NCI-H2081 (cell line): Measurements from ENCODE around the gene PDE3A.
"Not testable (repeated sequence)": the region's sequence is repeated elsewhere in the genome, so short reads cannot be mapped to it uniquely, and the experiment has no call there.

Experiments
- DNase-seq, 2 experiments: peaks; one replicate each; lab custom pipeline; 2025; lab: John Stamatoyannopoulos, UW

The PDE3A gene

DNA sequence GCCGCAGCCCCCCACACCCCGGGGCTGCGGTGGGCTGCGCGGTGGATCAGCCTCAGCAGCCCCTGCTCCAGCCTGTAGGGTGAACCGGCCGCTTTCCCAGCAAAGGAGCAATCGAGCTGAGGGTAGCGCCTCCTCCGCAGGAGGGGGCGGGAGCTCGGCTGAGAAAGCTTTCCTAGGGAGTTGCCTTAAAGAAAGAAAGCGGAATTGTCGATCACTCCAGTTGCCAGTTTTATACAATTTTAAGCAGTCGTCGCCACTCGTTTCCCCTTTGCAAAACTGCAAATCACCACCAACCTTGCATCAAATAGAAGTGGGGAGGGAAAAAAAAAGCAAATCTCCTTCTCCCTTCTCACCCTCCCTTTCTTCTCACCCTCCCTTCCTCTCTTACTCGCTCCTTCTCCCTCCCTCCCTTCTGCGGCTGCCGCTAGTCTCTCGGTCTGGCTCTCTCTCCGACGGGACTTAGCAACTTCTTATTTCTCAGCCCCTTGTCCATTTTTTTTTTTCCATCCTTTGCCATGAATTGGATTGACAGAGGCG lies at the start of gene PDE3A:
TSS of gene PDE3A (plus strand) at position 424 of the 537 bp plus-strand sequence. CDS start 748 bp downstream, outside the sequence.
- DNase-seq = no peak

- DNase-seq = no peak
These were observed 49.0 kb upstream of the PDE3A start for GRCh38 chr12:20319366-20319765.

DNA sequence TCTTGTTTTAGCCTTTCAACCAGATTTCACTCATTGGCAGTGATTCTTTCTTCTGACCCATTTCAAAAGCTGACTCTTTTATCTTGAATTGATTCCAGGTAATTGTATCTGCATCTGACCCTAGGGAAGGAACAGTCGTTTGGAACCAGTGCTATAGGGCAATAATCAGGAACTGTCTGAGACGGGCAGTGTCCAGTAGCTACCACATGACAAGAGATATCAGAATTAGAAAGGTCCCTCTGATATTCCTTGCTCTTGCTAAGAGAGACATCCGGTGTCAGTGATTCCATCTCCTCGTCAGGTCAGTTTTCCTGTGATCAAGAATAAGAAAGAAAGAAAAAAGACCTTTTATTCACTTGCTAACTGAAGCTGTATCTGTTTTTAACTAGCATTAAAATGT lies 47.8 kb upstream of the PDE3A start:
- DNase-seq = no peak

GRCh38 chr12:20330826-20331505 lies 37.4 kb upstream of the PDE3A start:
- not testable (repeated sequence) for DNase-seq

DNA sequence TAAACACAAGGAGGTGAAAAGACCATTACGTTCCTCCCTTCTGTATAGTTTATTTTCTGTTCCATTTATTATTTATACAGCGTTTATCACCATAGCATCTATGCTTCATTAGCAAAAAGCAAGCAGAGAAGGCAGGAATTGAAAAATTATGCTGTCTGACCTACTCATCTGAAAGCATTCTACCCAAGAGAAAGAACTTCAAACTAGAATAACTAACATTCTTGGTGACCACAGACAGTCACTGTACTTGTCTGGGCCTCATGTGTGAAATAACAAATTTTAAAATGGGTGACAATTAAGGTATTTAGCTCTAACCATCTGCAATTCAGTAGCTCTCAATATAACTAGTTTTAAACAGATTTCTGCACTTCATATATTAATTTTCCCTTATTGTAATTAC lies 29.3 kb upstream of the PDE3A start:
- DNase-seq = no peak

- DNase-seq = no peak
These were observed 26.2 kb upstream of the PDE3A start for GRCh38 chr12:20342111-20342510.

- DNase-seq = no peak
These were observed 22.5 kb upstream of the PDE3A start for GRCh38 chr12:20345866-20346265.

DNA sequence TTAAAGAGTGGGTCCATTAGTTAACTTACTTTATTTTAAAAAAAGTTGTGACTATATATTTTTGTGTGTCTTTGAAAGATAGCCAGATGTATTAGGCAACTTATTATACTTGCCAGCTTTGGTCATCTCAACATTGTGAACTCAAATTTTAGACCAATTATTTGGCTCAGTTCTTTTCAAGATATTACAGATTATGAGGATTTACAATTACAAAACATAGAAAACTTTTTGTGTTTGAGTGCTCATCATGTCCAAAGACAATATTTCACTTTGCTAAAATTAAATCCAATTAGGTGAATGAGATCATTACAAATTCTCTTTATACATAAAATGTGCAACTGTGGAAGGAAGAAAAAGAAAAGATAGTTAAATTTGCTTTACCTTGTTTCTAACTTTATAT lies 18.3 kb upstream of the PDE3A start:
- DNase-seq = no peak

DNA sequence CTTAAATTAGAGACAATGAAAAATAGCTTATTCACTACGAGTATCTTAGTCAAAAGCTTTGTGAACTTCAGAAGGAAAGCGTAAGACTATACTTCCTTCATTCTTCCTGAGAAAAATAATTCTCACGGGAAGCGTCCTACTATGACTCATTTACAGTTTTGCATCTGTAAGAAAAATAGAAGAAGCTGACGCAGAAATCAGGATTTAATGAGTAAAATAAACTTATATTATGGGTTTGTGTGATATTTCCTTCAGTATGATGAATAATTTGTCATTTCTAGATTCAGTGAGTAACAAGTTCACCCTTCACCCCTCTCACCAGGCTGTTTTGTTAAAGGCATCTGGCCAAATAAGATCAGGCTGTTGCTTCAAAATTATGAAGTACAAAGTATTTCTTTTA lies 17.8 kb upstream of the PDE3A start:
- no peak for DNase-seq

GRCh38 chr12:20351406-20351805 lies 16.9 kb upstream of the PDE3A start:
- DNase-seq = no peak

DNA sequence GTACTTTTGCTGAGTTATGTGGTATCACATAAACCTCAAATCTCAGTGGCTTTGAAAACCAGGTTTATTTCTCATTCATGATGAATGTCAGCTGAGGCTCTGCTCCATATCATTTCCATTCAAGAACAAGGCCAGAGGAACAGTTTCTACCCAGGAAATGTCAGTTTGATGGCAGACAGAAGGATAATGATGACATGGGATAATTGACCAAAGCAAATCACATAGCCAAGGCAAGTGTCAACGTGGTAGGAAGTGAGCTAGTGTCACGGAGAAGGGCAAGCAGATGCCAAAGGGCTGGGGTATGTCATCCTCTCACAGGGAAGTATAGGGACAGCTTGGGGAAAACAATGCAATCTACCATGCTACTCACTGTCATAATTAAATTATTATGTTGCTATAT lies 12.3 kb upstream of the PDE3A start:
- DNase-seq = no peak

GRCh38 chr12:20360407-20360806 lies 7.9 kb upstream of the PDE3A start:
- DNase-seq = no peak

DNA sequence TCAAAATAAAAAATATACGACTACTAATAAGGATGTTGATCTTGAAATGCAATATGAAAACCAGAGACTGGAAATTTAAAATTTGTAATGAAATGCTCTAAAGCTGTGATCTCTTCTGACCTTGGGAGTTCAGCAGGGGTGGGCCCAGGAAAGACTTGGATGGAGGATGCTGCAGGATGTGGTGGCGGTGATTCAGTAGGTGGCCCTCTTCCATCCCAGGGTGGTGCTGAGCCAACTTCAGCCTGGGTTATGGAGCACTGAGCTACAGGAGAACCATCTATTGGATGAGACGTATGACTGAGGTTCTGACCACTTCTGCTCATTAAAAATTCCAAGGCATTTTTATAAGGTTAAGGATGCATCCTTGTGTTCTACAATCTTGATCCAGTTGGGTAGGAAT lies 6.9 kb upstream of the PDE3A start:
- no peak for DNase-seq

DNA sequence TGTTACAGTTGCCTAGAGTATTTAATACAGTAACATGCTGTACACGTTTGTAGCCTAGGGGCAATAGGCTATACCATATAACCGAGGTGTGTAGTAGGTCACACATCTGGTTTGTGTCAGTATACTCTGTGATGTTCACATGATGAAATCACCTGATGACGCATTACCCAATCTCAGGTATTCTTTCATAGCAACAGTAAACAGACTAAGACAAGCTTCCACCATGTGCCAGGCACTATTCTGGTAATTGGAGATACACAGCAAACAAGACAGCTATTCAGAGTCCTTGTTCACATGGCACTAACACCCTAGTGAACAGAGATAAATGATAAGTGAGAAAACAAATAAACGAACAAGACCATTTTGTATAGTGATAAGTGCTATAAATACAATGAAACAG lies 3.8 kb upstream of the PDE3A start:
- DNase-seq = peak; percentile 30 to 67

DNA sequence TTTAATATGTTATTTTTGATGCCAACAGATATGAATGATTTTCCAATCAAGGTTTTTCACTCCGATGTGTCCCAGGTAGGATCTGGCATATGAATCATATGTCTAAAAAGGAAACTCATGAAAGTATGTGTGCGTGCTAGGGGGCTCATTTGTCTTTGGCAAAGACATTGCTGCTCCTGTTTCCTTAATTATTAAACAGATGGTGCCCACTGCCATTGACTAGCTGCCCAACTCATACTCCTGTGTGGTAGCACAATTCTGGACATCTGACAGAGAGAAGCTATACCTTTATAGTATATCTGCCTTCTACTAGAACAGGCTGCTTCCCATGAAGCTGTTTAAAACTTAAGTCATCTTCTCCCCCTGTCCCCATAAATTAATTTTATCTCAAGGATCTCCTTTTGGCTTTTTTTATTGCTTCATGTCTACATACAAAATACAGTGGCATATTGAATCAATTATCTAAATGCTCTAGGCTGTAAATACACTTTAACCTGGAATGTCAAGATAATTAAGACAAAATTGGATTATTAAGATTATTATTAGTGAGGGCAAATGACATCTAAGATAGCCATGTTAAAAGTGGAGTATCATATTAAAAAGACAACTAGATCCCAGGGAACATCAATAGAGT lies 1.4 kb upstream of the PDE3A start:
- DNase-seq = no peak

DNA sequence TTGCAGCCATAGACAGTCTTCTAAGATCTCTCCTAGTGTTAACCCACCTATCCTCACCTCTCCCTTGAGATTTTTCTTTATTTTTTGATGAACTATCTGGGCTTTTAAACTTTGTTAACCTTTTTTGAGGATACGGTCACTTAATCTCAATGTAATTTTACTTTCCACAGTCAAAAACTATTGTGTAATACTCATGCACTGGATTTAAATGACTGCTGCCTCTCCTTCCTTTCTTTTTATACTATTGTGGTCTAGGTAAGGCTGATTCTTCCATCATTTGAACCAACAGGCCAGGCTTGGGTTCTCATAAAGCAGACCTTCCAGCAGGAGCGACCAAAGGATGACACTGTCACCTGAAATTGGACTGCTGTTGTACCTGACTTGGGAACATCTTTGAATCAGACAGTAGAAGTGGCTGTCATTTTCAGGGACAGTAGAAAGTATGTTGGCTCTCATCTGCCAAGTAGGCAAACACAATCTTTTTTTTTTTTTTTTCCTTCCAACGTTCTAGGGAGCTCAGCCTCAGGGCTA lies 689 bp upstream of the PDE3A start:
- no peak for DNase-seq

DNA sequence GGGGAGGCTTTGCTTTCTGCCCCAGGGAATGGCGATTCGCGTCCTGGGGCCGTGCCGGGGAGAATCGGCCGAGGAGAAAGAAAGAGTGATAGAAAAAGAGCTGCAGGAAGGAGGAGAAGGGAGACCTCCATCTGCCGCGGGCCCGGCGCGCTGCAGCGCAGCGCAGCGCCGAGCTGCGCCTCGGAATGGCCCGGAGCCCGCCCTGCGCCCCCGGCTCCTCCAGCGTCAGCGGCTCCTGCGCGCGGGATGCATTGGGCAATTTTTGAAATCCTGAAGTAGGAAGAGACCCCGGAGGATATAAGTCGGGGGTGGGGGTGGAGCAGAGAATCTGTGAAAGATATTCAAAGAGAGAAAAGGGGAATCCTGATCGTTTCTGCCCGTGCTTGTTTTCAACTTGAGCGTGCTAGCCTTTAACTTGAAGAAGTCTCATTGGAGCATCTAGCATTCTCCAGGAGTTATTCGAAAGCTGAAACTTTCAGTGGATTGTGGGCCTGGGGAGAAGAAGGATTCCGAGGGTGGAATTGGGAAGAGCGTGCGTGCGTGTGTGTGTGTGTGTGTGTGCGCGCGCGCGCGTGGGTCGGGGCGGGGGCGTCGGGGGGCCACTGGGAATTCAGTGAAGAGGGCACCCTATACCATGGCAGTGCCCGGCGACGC lies 441 bp downstream of the PDE3A start:
- no peak for DNase-seq

DNA sequence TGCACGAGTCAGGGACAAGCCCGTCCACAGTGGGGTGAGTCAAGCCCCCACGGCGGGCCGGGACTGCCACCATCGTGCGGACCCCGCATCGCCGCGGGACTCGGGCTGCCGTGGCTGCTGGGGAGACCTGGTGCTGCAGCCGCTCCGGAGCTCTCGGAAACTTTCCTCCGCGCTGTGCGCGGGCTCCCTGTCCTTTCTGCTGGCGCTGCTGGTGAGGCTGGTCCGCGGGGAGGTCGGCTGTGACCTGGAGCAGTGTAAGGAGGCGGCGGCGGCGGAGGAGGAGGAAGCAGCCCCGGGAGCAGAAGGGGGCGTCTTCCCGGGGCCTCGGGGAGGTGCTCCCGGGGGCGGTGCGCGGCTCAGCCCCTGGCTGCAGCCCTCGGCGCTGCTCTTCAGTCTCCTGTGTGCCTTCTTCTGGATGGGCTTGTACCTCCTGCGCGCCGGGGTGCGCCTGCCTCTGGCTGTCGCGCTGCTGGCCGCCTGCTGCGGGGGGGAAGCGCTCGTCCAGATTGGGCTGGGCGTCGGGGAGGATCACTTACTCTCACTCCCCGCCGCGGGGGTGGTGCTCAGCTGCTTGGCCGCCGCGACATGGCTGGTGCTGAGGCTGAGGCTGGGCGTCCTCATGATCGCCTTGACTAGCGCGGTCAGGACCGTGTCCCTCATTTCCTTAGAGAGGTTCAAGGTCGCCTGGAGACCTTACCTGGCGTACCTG lies 1.1 kb downstream of the PDE3A start:
- DNase-seq = peak; percentile 41 to 54

- DNase-seq = no peak
These were observed 1.7 kb downstream of the PDE3A start for GRCh38 chr12:20370014-20370386.

DNA sequence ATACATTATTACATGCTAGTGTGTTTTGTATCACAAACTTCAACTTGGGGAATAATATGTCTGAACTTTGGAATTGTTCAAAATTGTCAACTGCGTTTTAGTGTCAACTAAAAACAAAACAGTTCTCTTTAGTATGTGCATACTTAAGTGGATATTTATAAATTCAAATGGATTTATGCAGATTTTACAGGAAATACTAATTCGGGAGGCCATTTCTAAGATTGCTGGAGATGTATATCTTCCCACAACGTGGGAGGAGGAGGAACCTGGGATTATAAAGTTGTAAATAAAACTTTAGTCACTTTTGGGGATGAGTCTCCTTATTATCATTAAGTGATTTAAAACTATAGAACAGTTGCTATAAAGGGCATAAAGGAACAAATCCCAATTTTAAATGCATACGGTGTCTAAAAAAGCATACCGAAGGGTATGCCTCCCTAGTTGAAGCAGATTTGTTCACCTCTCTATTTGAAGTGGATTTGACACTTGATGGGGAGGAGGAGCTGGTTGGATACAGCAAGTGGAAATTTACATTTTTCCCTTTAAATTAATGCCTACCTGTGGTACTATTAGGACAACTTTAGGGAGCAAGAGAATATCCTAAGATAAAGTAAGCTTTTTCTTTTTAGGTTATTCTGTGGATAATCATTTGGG lies 2.7 kb downstream of the PDE3A start:
- no peak for DNase-seq

- no peak for DNase-seq
These were observed 4.2 kb downstream of the PDE3A start for GRCh38 chr12:20372326-20373096.
